ENCODE measurements around the gene CEP164.

The CEP164 gene

GRCh38 chr11:117361432-117361831 lies 33.8 kb downstream of the CEP164 start:
- no peak overlapping the region for H3K4me3 ChIP-seq (ENCODE audit: low read depth, low read length)

GRCh38 chr11:117366248-117366647 lies 38.6 kb downstream of the CEP164 start:
- TF ChIP-seq CTCF (IDR thresholded peaks at IDR 0.05; ENCODE audit: low read depth, low read length, missing control alignments), result no peak
- DNase-seq (ENCODE audit: low read depth), result no peak
- no peak overlapping the region for H3K4me3 ChIP-seq (ENCODE audit: low read depth, low read length)

More at GRCh38 chr11:117361432-117361831, 33.8 kb downstream of the CEP164 start:
- TF ChIP-seq CTCF (IDR thresholded peaks at IDR 0.05; ENCODE audit: low read depth, low read length, missing control alignments), result no peak
- no peak for DNase-seq (ENCODE audit: low read depth)

- H3K4me3 ChIP-seq (ENCODE audit: low read depth, low read length), result no peak overlapping the region
- TF ChIP-seq CTCF (IDR thresholded peaks at IDR 0.05; ENCODE audit: low read depth, low read length, missing control alignments), result no peak
- no peak for DNase-seq (ENCODE audit: low read depth)
These were observed 39.2 kb downstream of the CEP164 start for GRCh38 chr11:117366875-117367274.

GRCh38 chr11:117369534-117369933 lies 41.9 kb downstream of the CEP164 start:
- no peak overlapping the region for H3K4me3 ChIP-seq (ENCODE audit: low read depth, low read length)
- DNase-seq (ENCODE audit: low read depth), result no peak
- no peak for TF ChIP-seq CTCF (IDR thresholded peaks at IDR 0.05; ENCODE audit: low read depth, low read length, missing control alignments)

- no peak overlapping the region for H3K4me3 ChIP-seq (ENCODE audit: low read depth, low read length)
- no peak for TF ChIP-seq CTCF (IDR thresholded peaks at IDR 0.05; ENCODE audit: low read depth, low read length, missing control alignments)
- no peak for DNase-seq (ENCODE audit: low read depth)
These were observed 43.8 kb downstream of the CEP164 start for GRCh38 chr11:117371453-117371852.

GRCh38 chr11:117374316-117375055 lies 46.8 kb downstream of the CEP164 start:
- no peak for TF ChIP-seq CTCF (IDR thresholded peaks at IDR 0.05; ENCODE audit: low read depth, low read length, missing control alignments)
- DNase-seq (ENCODE audit: low read depth), result no peak

GRCh38 chr11:117375960-117376359 lies 48.3 kb downstream of the CEP164 start:
- TF ChIP-seq CTCF (IDR thresholded peaks at IDR 0.05; ENCODE audit: low read depth, low read length, missing control alignments), result no peak
- no peak for DNase-seq (ENCODE audit: low read depth)

More at GRCh38 chr11:117374316-117375055, 46.8 kb downstream of the CEP164 start:
- no peak overlapping the region for H3K4me3 ChIP-seq (ENCODE audit: low read depth, low read length)

More at GRCh38 chr11:117375960-117376359, 48.3 kb downstream of the CEP164 start:
- H3K4me3 ChIP-seq (ENCODE audit: low read depth, low read length), result no peak overlapping the region

All from GM12864 (cell line).